GM20000 (cell line): Measurements from ENCODE around the gene STARD7.

Experiments used
- DNase-seq: peaks from one replicate; pipeline ENCODE4 v3.0.0; 2012; ENCODE audit warnings: low spot score
- CTCF ChIP-seq: IDR thresholded peaks from 2 replicates; pipeline ENCODE4 v1.5.1; 2012; ENCODE audit warnings: mild to moderate bottlenecking, control low read depth; ENCODE audit errors: extremely low read depth, missing control alignments

Gene STARD7

GRCh38 chr2:96181529-96181928, 27.1 kb downstream of the STARD7 start:
- peak; percentile 12 for DNase-seq
- no peak for TF ChIP-seq CTCF

GRCh38 chr2:96180521-96180920, 28.1 kb downstream of the STARD7 start:
- no peak for DNase-seq
- TF ChIP-seq CTCF = no peak

GRCh38 chr2:96180002-96180401, 28.6 kb downstream of the STARD7 start:
- TF ChIP-seq CTCF = no peak
- DNase-seq = no peak

GRCh38 chr2:96176661-96177060, 32.0 kb downstream of the STARD7 start:
- no peak for TF ChIP-seq CTCF
- DNase-seq = no peak

- TF ChIP-seq CTCF = no peak
- no peak for DNase-seq
Measured at GRCh38 chr2:96175951-96176350, 32.7 kb downstream of the STARD7 start.

GRCh38 chr2:96174251-96175144, 34.1 kb downstream of the STARD7 start:
- TF ChIP-seq CTCF = peak; percentile 89
- peak; percentile 73 for DNase-seq

GRCh38 chr2:96171831-96172230, 36.8 kb downstream of the STARD7 start:
- no peak for TF ChIP-seq CTCF
- DNase-seq = no peak
